T-cell (primary cell): Measurements from ENCODE around the gene EPHA2. TPM values are rescaled to one million over a fixed set of nuclear protein-coding genes. Genes with fewer than 3 reads are reported as not detected.

ENCODE experiments used
- ATAC-seq, 4 experiments: fragments of 200-7000 bp in 3 of 4; fragments of 150-1000 bp in 1 of 4; cut with Tn5 transposase; replicated peaks in 1 of 4; 1 replicate in 3 of 4; 2 replicates in 1 of 4; pipeline ENCODE4 v1.10.0; 2021; ENCODE audit warnings: moderate library complexity in 3 of 4, mild to moderate bottlenecking in 2 of 4, moderate number of reproducible peaks in 1 of 4
- CTCF ChIA-PET, 2 donors: fragments of 300-600 bp; sonication (Branson Sonifier 250); formaldehyde crosslinking; loops; one replicate each; lab custom pipeline; 2022; ENCODE audit warnings: antibody characterized with exemption in 2 of 2; lab: Charles Lee
- POLR2A ChIA-PET, 2 donors: fragments of 300-600 bp; sonication (Branson Sonifier 250); formaldehyde crosslinking; loops; one replicate each; lab custom pipeline; 2022; ENCODE audit warnings: antibody characterized with exemption in 2 of 2; lab: Charles Lee
- DNase-seq, 35 experiments: peaks; one replicate each; pipeline versions ENCODE4 v3.0.0 to v3.0.0-alpha.2; 2013 to 2023
- H3K27ac ChIP-seq: one replicate; pipeline ENCODE4 v1.5.1; 2013; ENCODE audit warnings: low read length
- H3K27me3 ChIP-seq, 2 experiments: replicated peaks in 1 of 2; 1 replicate in 1 of 2; 2 replicates in 1 of 2; pipeline versions ENCODE4 v1.6.1 to v1.7.0; 2013; ENCODE audit warnings: low read length in 1 of 2, mixed read lengths in 1 of 2; ENCODE audit not compliant: control insufficient read depth in 2 of 2, insufficient read depth in 2 of 2; ENCODE audit errors: extremely low read depth in 1 of 2
- H3K36me3 ChIP-seq, 2 donors: 1 replicate in 1 of 2; 2 replicates in 1 of 2; pipeline versions ENCODE4 v1.6.1 to v1.7.0; 2013; ENCODE audit warnings: low read length in 1 of 2; ENCODE audit not compliant: control insufficient read depth in 2 of 2, insufficient read depth in 1 of 2; ENCODE audit errors: extremely low read depth in 1 of 2
- H3K4me1 ChIP-seq, 2 experiments: 1 replicate in 1 of 2; 2 replicates in 1 of 2; pipeline versions ENCODE4 v1.6.1 to v1.7.0; 2013; ENCODE audit warnings: low read length in 2 of 2, mixed read lengths in 1 of 2; ENCODE audit not compliant: insufficient read depth in 2 of 2, control insufficient read depth in 1 of 2; ENCODE audit errors: extremely low read depth in 1 of 2
- H3K4me3 ChIP-seq, 2 donors: 1 replicate in 1 of 2; 2 replicates in 1 of 2; pipeline versions ENCODE4 v1.5.1 to v1.7.0; 2013; ENCODE audit warnings: mild to moderate bottlenecking in 2 of 2, low read length in 1 of 2, moderate library complexity in 1 of 2; ENCODE audit not compliant: control insufficient read depth in 1 of 2; ENCODE audit errors: extremely low read depth in 1 of 2
- H3K9me3 ChIP-seq: 2 replicates; pipeline ENCODE4 v1.7.0; 2013
- H3K27ac Mint-ChIP-seq, 2 donors: one replicate each; pipeline ENCODE4 v1.8.0; 2020 to 2021; ENCODE audit warnings: mild to moderate bottlenecking in 2 of 2, mixed read lengths in 2 of 2
- H3K27me3 Mint-ChIP-seq, 2 donors: one replicate each; pipeline ENCODE4 v1.8.0; 2021 to 2022; ENCODE audit warnings: mixed read lengths in 2 of 2
- H3K36me3 Mint-ChIP-seq: one replicate; pipeline ENCODE4 v1.8.0; 2021; ENCODE audit warnings: mixed read lengths
- H3K4me1 Mint-ChIP-seq, 3 donors: one replicate each; pipeline ENCODE4 v1.8.0; 2020 to 2022; ENCODE audit warnings: mixed read lengths in 3 of 3, mild to moderate bottlenecking in 1 of 3
- H3K4me3 Mint-ChIP-seq, 3 donors: one replicate each; pipeline ENCODE4 v1.8.0; 2020 to 2022; ENCODE audit warnings: mild to moderate bottlenecking in 3 of 3, mixed read lengths in 3 of 3, moderate library complexity in 3 of 3
- H3K9me3 Mint-ChIP-seq, 3 donors: one replicate each; pipeline ENCODE4 v1.8.0; 2020 to 2022; ENCODE audit warnings: mixed read lengths in 3 of 3
- WGBS: methylation state at CpG from one replicate; pipeline ENCODE4 v1.1.5; 2013; ENCODE audit warnings: missing lambda C conversion rate; ENCODE audit not compliant: insufficient coverage; 5-methylcytosine and 5-hydroxymethylcytosine counted together
- total RNA-seq, 35 experiments: library from RNA in 6 of 35; stranded (reverse) in 6 of 35; fragments of 120-200 nt in 1 of 35; gene quantifications; one replicate each; pipeline versions ENCODE4 v1.2.1 to v1.2.4 and lab custom pipeline; 2013 to 2026

The EPHA2 gene
- total RNA-seq, 5 donors from 2014 or later (not counting 1 experiment from before 2014, with no cell fraction given), result 0.19 to 0.66 (median 0.41) TPM; not detected in 1

- ChIA-PET POLR2A (no interaction called here), CTCF (no interaction called here)
- ATAC-seq, result no peak
Observed at GRCh38 chr1:16130827-16131226, 25.0 kb downstream of the EPHA2 start.

DNA sequence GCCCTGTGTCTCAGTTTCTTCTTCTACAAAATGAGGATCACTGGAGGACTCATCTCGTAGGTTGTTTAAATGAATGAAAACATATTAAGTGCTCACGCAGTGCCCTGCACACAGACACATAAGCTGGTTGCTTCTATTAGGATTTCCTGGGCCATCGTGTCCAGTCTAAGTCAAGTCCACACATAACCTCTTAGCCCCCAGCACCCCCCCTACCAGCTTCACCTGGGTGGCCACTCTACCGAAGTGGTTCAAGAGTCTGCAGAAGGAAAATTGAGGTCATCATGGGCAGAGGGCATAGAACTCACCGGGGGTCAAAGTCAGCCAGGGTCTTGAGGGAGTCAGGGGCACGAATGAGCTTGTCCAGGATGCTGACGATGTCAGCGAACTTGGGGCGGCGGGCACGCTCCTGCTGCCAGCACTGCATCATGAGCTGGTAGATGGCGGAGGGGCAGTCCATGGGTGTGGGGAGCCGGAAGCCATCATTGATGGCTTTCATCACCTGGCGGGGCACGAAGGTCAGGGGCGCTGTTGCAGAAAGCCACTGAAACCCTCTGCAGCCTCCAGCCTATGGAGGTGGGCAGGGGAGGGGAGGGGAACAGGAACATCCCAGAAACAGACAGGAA lies 25.8 kb downstream of the EPHA2 start:
- POLR2A ChIA-PET, result no interaction called here

More at GRCh38 chr1:16130827-16131226, 25.0 kb downstream of the EPHA2 start:
- DNase-seq, result no peak
- no peaks in the 10 kb centered on the region for H3K9me3 ChIP-seq
- Mint-ChIP-seq H3K4me3 (no peak overlapping the region), H3K4me1 (no peaks in the 10 kb centered on the region), H3K27me3 (peaks cover 0 to 2% of the 10 kb centered on the region in 2 donors), H3K36me3 (no peaks in the 10 kb centered on the region), H3K9me3 (no peaks in the 10 kb centered on the region), H3K27ac (no peak overlapping the region)
- no peak overlapping the region for H3K27ac ChIP-seq
- no peak overlapping the region for H3K4me3 ChIP-seq
- H3K36me3 ChIP-seq, result no peaks in the 10 kb centered on the region
- WGBS, result 88% methylated on average over 6 of the region's 6 CpGs
- peaks cover 0 to 8% of the 10 kb centered on the region in 2 experiments for H3K27me3 ChIP-seq
- H3K4me1 ChIP-seq, result no peaks in the 10 kb centered on the region

GRCh38 chr1:16129316-16129715 lies 26.6 kb downstream of the EPHA2 start:
- Histone ChIP-seq H3K9me3 (no peaks in the 10 kb centered on the region), H3K27ac (no peak overlapping the region), H3K27me3 (peaks cover 0 to 8% of the 10 kb centered on the region in 2 experiments), H3K4me1 (peaks cover 0 to 7% of the 10 kb centered on the region in 2 experiments), H3K4me3 (no peak overlapping the region), H3K36me3 (no peaks in the 10 kb centered on the region)
- Mint-ChIP-seq H3K27ac (no peak overlapping the region), H3K9me3 (no peaks in the 10 kb centered on the region), H3K27me3 (peaks cover 0 to 2% of the 10 kb centered on the region in 2 donors), H3K4me1 (no peaks in the 10 kb centered on the region), H3K36me3 (no peaks in the 10 kb centered on the region), H3K4me3 (no peak overlapping the region)
- no peak for ATAC-seq
- CTCF ChIA-PET, result no interaction called here
- POLR2A ChIA-PET, result no interaction called here
- 90% methylated on average over 19 of the region's 19 CpGs for WGBS
- DNase-seq, result no peak

More for the DNA sequence above, 25.8 kb downstream of the EPHA2 start:
- Histone ChIP-seq H3K9me3 (no peaks in the 10 kb centered on the region), H3K4me3 (no peak overlapping the region), H3K27ac (no peak overlapping the region), H3K4me1 (peaks cover 0 to under 1% of the 10 kb centered on the region in 2 experiments), H3K27me3 (peaks cover 0 to 8% of the 10 kb centered on the region in 2 experiments), H3K36me3 (no peaks in the 10 kb centered on the region)
- no peak for ATAC-seq
- Mint-ChIP-seq H3K4me1 (no peaks in the 10 kb centered on the region), H3K27me3 (peaks cover 0 to 2% of the 10 kb centered on the region in 2 donors), H3K4me3 (no peak overlapping the region), H3K36me3 (no peaks in the 10 kb centered on the region), H3K9me3 (no peaks in the 10 kb centered on the region), H3K27ac (no peak overlapping the region)
- CTCF ChIA-PET, result no interaction called here
- no peak for DNase-seq
- WGBS, result 95% methylated on average over 12 of the region's 16 CpGs

GRCh38 chr1:16128338-16128741 lies 27.5 kb downstream of the EPHA2 start:
- no peak for ATAC-seq
- no peaks in the 10 kb centered on the region for H3K36me3 ChIP-seq
- H3K9me3 Mint-ChIP-seq, result no peaks in the 10 kb centered on the region
- H3K4me1 Mint-ChIP-seq, result peaks cover 0 to 3% (median 2%) of the 10 kb centered on the region in 3 donors
- H3K4me3 Mint-ChIP-seq, result no peak overlapping the region
- ChIA-PET POLR2A (no interaction called here), CTCF (no interaction called here)
- H3K27me3 Mint-ChIP-seq, result peaks cover 0 to 2% of the 10 kb centered on the region in 2 donors
- no peaks in the 10 kb centered on the region for H3K36me3 Mint-ChIP-seq
- H3K9me3 ChIP-seq, result no peaks in the 10 kb centered on the region
- H3K27me3 ChIP-seq, result peaks cover 0 to 8% of the 10 kb centered on the region in 2 experiments
- H3K27ac Mint-ChIP-seq, result no peak overlapping the region
- peaks cover 0 to 17% of the 10 kb centered on the region in 2 experiments for H3K4me1 ChIP-seq
- H3K4me3 ChIP-seq, result no peak overlapping the region
- no peak overlapping the region for H3K27ac ChIP-seq
- DNase-seq, result no peak
- 67% methylated on average over 1 of the region's 6 CpGs for WGBS

GRCh38 chr1:16127676-16128337 lies 28.1 kb downstream of the EPHA2 start:
- Mint-ChIP-seq H3K36me3 (no peaks in the 10 kb centered on the region), H3K27ac (no peak overlapping the region), H3K9me3 (no peaks in the 10 kb centered on the region), H3K4me3 (no peak overlapping the region), H3K4me1 (peaks cover 5 to 8% (median 7%) of the 10 kb centered on the region in 3 donors), H3K27me3 (peaks cover 0 to 2% of the 10 kb centered on the region in 2 donors)
- WGBS, result 81% methylated on average over 4 of the region's 17 CpGs
- ChIA-PET POLR2A (no interaction called here), CTCF (no interaction called here)
- no peak overlapping the region for H3K27ac ChIP-seq
- H3K4me1 ChIP-seq, result peaks cover 1 to 22% of the 10 kb centered on the region in 2 experiments
- peaks cover 0 to 8% of the 10 kb centered on the region in 2 experiments for H3K27me3 ChIP-seq
- DNase-seq (no peak), ATAC-seq (no peak)
- H3K36me3 ChIP-seq, result no peaks in the 10 kb centered on the region
- no peak overlapping the region for H3K4me3 ChIP-seq
- no peaks in the 10 kb centered on the region for H3K9me3 ChIP-seq

GRCh38 chr1:16126743-16127515 lies 28.9 kb downstream of the EPHA2 start:
- ATAC-seq, result no peak
- H3K4me3 Mint-ChIP-seq, result no peak overlapping the region
- Histone ChIP-seq H3K27me3 (peaks cover 0 to 10% of the 10 kb centered on the region in 2 experiments), H3K4me3 (no peak overlapping the region), H3K4me1 (peaks cover 4 to 31% of the 10 kb centered on the region in 2 experiments), H3K9me3 (no peaks in the 10 kb centered on the region), H3K36me3 (no peaks in the 10 kb centered on the region), H3K27ac (no peak overlapping the region)
- no peaks in the 10 kb centered on the region for H3K36me3 Mint-ChIP-seq
- H3K9me3 Mint-ChIP-seq, result no peaks in the 10 kb centered on the region
- DNase-seq, result no peak
- peaks cover 8 to 12% (median 10%) of the 10 kb centered on the region in 3 donors for H3K4me1 Mint-ChIP-seq
- WGBS, result 83% methylated on average over 9 of the region's 12 CpGs
- peaks cover 0 to 2% of the 10 kb centered on the region in 2 donors for H3K27me3 Mint-ChIP-seq
- ChIA-PET POLR2A (interaction anchor here in 1 of 2 donors (0.6 kb wide), 1 partner anchor 43 kb away, joined by 3 read pairs; no protein-coding TSS in a partner anchor), CTCF (no interaction called here)
- no peak overlapping the region for H3K27ac Mint-ChIP-seq
